Activated CD8-positive, alpha-beta memory T cell treated with anti-CD3 and anti-CD28 coated beads, Interleukin-2, amount 50 U/mL, for 48 hours (primary cell): ENCODE data around the gene TRIM44.
"Not testable (repeated sequence)": the region's sequence is repeated elsewhere in the genome, so short reads cannot be mapped to it uniquely, and the experiment has no call there.

Experiments
- DNase-seq: peaks from one replicate; pipeline ENCODE4 v3.0.0-alpha.2; 2020

TRIM44 gene

GRCh38 chr11:35635933-35636332, 26.6 kb upstream of the TRIM44 start:
- DNase-seq, result no peak

DNA sequence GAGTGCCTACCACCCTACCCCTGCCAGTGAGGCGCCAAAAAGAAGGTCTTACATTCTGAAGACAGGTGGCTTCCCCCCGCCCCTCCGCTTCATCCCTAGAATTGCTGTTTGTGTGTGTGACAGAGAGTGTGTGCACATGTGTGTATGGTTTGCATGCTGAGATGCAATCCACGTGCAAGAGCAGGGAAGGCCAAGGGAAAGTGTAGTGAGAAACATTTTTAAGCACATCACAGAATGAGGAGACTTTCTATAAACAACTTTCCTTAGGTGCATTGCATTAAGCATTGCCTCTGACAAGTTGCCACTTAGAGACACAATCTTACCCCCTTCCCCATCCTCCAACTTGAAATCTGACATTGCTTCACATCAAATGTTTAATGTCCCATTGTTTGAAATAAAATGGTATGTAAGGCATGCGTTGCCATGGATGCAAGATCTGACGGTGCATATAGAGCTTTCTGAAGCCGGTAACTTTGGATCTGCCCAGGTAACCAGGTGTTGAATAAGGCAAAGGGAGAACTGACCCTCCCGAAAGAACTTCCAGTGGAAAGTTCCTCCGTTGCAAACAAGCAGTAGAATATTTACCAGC, 22.9 kb upstream of the TRIM44 start:
- DNase-seq, result no peak

DNA sequence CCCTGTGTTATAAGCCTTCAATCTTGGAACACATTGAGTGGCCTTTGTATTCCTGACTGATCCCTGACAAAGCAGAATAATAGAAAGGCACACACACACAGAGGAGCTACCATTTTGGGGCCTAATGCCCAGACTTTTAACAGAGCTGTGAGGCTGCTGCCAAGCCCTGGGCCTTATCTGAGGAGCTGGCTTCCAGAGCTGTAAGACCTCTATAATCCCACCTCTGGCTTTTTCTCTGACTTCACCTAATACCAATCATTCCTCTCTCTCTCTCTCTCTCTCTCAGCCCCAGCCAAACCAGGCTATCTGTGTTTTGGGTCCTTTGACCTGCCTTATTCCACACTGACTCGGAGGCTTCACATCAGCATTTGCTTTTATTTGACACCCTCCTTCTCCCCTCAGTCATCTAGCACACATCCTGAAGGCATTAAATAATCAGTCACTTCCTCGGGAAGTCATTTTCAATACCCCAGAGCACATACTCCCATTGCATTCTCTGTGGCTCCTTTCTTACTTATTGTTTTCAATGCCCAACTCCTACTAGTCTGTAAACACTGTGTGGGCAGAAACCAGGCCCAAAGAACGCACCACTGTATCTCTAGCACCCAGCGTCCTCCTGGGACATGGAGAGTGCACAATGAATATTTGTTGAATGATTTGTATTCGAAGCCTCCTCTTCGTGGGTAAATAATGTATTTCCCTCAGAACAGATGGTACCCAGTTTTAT, 21.2 kb upstream of the TRIM44 start:
- DNase-seq, result no peak

GRCh38 chr11:35641964-35642363, 20.6 kb upstream of the TRIM44 start:
- no peak for DNase-seq

GRCh38 chr11:35647421-35648093, 15.0 kb upstream of the TRIM44 start:
- DNase-seq, result no peak

DNA sequence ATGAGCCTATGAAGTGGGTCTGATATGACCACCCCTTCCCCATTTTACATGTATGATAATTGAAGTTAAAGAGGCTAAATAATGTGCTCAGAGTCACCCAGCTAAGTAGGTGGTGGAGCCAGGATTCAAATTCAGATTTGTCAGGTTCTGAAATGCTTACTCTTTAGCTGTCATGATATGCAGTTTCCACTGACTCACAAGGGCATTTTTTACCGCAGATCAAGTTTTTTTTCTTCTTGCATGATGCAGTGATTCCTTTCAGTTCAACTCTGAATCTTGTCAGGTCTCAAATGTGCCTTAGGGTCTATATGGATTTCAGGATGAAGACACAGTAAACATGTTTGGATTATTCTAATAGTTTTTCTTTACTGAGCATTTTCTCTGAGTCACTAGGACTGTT, 12.6 kb upstream of the TRIM44 start:
- DNase-seq, result no peak

DNA sequence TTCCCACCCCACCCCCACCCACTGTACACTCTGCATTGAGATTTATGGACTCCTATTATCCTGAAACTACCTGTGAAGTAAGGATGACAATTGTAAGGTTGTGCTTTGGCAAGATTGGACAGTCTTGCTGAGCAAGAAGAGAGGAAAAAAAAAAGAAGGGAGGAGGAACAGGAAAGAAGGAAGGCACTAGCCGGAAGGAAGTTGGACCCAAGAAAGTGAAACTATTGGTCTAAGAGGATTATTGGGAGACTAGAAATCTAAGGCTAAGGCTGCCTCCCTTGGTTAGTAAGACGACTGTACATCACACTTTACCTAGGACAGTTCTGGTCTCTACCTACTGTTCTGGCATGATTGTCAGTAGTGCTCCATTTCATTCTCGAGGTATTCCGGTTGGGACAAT, 12.1 kb upstream of the TRIM44 start:
- DNase-seq, result no peak

- DNase-seq, result no peak
Measured at GRCh38 chr11:35651263-35651662, 11.3 kb upstream of the TRIM44 start.

DNA sequence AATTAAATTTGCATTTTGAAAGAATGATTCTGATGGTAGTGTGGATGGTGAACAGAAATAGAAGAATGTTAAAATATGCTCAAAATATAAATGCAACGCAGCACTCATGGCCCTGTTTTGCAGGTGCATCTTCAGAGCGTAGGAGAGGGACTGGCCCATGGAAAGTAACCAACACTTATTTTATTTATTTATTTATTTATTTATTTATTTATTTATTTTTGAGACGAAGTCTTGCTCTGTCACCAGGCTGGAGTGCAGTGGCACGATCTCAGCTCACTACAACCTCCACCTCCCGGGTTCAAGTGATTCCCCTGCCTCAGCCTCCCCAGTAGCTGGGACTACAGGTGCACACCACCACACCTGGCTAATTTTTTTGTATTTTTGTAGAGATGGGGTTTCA, 9.8 kb upstream of the TRIM44 start:
- DNase-seq, result not testable (repeated sequence)

DNA sequence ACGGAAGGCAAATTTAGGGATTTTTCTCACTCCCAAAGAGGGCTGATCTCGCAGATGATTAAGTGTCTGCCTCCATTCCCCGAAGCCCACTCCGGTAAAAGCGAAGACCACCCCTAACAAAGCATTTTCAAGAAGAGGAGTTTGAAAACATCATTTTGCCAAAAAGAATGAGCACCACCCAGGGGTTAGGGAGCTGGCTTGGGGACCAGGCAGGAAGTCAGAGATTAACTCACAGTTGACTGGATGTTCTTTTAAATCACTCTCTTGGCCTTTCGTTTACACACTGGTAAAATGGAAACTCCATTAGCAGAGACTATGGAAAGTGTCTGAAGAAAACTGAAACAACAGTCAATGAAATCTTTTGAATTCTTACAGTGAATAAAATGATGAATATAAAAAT, 7.9 kb upstream of the TRIM44 start:
- no peak for DNase-seq

DNA sequence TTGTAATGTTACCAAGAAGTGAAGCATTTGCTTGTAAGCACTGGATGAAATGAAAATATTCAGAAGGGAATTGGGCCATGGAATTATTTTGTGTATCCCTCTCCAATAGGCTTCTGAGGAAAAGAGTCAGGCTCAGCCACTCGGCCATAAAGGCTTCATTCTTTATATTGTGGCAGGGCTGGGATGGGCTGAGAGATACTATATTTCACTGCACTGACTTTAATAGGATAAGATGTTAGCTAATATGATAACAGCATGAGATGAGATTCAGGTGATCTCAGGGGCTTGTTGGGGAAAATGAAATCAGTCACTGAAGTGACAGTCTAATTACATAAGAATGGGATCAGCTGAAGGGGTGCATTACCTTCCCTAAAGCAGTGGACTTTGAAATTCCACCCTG, 7.3 kb upstream of the TRIM44 start:
- DNase-seq, result no peak

- DNase-seq, result no peak
Measured at GRCh38 chr11:35655856-35656255, 6.7 kb upstream of the TRIM44 start.

DNA sequence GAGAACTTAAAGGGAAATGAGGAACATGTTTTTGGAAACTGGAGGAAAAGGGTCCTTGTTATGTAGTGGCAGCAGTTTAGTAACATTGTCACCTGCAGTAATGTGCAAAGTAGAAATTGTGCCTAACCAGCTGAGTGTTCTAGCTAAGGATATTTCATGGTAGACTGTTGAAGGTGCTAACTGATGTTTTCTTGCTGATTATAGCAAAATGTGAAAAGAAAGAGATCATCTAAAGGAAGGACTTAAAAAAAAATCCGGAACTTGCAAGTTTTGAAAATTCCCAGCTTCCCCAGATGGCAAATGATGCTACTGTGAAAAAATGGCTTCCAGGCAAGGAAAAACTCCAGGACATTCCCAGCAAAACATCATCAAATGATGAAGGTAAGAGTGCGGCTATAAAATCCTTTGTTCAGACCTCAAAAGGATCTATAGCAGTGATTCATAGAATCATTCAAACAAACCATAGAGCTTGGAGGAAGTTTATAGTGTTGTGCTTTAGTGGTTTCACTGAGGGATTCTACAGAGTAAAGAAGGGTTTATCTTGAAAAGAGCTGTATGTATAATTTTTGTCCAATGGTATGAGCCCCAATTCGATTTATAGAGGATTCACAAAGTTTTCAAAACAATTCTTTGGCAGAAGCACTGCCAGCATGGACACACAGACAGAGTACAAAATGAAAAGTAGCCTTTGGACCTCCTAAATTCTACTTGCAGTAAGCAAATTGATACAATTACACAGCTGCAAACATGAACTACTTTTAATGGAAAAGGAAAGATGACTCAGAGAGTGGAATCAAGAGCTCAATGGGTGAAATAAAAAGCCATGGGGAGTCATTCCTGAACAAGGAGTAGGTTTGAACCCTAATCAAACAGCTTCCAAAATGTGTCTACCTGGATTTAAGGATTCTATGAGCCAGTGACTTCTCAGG, 4.3 kb upstream of the TRIM44 start:
- no peak for DNase-seq

DNA sequence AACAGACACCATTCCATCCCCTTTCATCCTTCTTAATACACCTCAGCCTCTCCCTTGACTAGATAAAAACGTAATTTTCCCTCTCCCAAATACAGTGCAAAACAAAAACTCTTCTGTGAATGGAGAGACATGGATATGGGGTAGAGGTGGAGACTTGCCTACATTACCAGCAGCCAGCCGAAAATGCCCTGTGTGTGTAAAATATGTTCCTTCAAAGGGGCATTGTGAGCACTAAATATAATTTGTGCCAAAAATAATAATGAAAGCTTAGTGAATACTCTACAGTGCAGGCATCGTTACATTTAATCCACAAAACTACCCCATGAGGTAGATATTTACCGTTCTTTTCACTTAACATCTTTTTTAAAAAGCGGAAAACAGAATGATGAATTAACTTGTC, 1.0 kb upstream of the TRIM44 start:
- DNase-seq, result no peak

DNA sequence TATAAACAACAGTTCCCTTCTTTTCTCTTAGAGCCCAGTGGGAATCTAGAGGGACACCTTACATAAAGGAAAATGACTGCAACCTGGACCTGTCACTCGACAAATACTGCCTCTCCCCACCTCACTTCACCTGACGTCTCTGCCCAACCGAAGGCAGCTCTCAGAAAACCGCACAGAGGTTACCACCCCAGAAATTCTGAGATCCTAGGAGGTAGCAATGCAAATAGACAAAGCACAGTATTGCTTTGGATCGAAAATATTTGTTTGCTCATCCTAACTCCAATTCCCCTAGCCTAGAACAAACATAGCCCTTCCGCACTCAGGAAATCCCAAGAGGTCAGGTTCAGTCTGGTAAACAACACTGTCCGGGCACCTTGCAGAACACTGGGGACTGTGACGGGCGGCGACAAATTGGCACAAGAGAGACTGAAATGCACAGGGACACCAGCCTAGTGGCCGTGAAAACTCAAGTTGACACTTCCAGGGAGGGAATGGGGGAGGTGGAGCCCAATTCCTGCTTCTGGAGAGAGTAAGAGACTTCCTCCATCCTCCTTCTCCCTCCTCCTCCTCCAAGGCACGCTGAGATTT, 420 bp upstream of the TRIM44 start:
- no peak for DNase-seq

DNA sequence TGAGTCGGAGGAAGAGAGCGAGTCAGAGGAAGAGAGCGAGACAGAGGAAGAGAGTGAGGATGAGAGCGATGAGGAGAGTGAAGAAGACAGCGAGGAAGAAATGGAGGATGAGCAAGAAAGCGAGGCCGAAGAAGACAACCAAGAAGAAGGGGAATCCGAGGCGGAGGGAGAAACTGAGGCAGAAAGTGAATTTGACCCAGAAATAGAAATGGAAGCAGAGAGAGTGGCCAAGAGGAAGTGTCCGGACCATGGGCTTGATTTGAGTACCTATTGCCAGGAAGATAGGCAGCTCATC, 780 bp downstream of the TRIM44 start:
- no peak for DNase-seq

GRCh38 chr11:35664977-35665441, 2.4 kb downstream of the TRIM44 start:
- no peak for DNase-seq

DNA sequence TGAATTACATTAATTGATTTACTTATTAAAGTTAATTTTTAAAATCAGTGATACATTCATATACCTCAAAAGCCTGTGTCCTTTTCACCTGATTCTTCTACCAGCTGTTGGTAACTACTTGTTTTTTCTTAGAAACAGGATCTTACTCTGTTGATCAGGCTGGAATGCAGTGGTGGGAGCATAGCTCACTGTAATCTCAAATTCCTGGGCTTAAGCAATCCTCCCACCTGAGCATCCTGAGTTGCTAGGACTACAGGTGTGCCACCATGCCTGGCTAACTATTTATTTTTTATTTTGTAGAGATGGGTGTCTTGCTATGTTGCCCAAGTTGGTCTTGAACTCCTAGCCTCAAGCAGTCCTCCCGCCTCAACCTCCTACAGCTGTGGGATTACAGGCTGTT, 4.7 kb downstream of the TRIM44 start:
- no peak for DNase-seq

DNA sequence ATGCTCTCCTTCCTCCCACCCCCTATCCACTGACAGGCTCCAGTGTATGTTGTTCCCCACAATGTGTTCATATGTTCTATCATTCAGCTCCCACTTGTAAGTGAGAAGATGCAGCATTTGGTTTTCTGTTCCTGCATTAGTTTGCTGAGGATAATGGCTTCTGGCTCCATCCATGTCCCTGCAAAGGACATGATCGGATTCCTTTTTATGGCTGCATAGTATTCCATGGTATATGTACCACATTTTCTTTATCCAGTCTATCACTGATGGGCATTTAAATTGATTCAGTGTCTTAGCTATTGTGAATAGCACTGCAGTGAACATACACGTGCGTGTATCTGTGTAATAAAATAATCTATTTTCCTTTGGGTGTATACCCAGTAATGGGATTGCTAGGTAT, 5.8 kb downstream of the TRIM44 start:
- DNase-seq, result not testable (repeated sequence)

- no peak for DNase-seq
Measured at GRCh38 chr11:35671396-35672127, 9.0 kb downstream of the TRIM44 start.

- no peak for DNase-seq
Measured at GRCh38 chr11:35672608-35673007, 10.0 kb downstream of the TRIM44 start.

- no peak for DNase-seq
Measured at GRCh38 chr11:35675901-35676610, 13.5 kb downstream of the TRIM44 start.
